ENCODE measurements around the gene CCDC148.

- TF ChIP-seq USF2 (CRISPR knock-in tag; IDR thresholded peaks at IDR 0.05) (no peak), CTCF (IDR thresholded peaks at IDR 0.05) (no peak), ZBTB43 (CRISPR knock-in tag; IDR thresholded peaks at IDR 0.05) (no peak), NFYB (CRISPR knock-in tag; conservative IDR thresholded peaks at IDR 0.05; ENCODE audit: low read depth) (no peak), TP53 (CRISPR knock-in tag; IDR thresholded peaks at IDR 0.05) (no peak), ZNF232 (CRISPR knock-in tag; IDR thresholded peaks at IDR 0.05) (no peak), CBFB (CRISPR knock-in tag; IDR thresholded peaks at IDR 0.05; ENCODE audit: low read depth) (no peak), PRDM15 (CRISPR knock-in tag; IDR thresholded peaks at IDR 0.05) (no peak), E2F1 (CRISPR knock-in tag; IDR thresholded peaks at IDR 0.05) (no peak), IRF2 (CRISPR knock-in tag; IDR thresholded peaks at IDR 0.05; ENCODE audit: borderline replicate concordance, low read depth) (no peak), MXD4 (CRISPR knock-in tag; IDR thresholded peaks at IDR 0.05; ENCODE audit: borderline replicate concordance) (no peak), JUN (CRISPR knock-in tag; IDR thresholded peaks at IDR 0.05) (no peak)
Measured at GRCh38 chr2:158131483-158131912, 325.1 kb downstream of the CCDC148 start.
